Adrenal gland (tissue), 12 donors: ENCODE measurements around the gene PLXDC2. TPM values are rescaled to one million over a fixed set of nuclear protein-coding genes. Genes with fewer than 3 reads are reported as not detected.

Source experiments
- DNase-seq, 7 donors: peaks; one replicate each; pipeline ENCODE4 v3.0.0-alpha.2; 2019 to 2020
- H3K27ac ChIP-seq, 5 donors: fragments of 200-600 bp; sonication (generic) in 4 of 5; 1 replicate in 3 of 5; 2 replicates in 2 of 5; pipeline versions ENCODE4 v1.5.1 to v1.8.0; 2016 to 2020; ENCODE audit warnings: mild to moderate bottlenecking in 1 of 5
- H3K27me3 ChIP-seq: fragments of 200-600 bp; 2 replicates; pipeline ENCODE4 v1.8.0; 2021
- H3K36me3 ChIP-seq, 2 donors: fragments of 200-600 bp; replicated peaks in 1 of 2; 1 replicate in 1 of 2; 2 replicates in 1 of 2; pipeline versions ENCODE4 v1.5.1 to v1.8.0; 2018 to 2022
- H3K4me1 ChIP-seq, 2 donors: fragments of 200-600 bp; replicated peaks in 1 of 2; 1 replicate in 1 of 2; 2 replicates in 1 of 2; pipeline versions ENCODE4 v1.5.1 to v1.8.0; 2018 to 2021
- H3K4me3 ChIP-seq, 4 donors: fragments of 200-600 bp; sonication (generic) in 3 of 4; one replicate each; pipeline ENCODE4 v1.5.1; 2016 to 2018
- H3K9me3 ChIP-seq, 3 donors: fragments of 200-600 bp; sonication (generic) in 1 of 3; replicated peaks in 1 of 3; 1 replicate in 2 of 3; 2 replicates in 1 of 3; pipeline versions ENCODE4 v1.5.1 to v1.8.0; 2016 to 2021
- CTCF ChIP-seq, 6 experiments: fragments of 450-650 bp in 4 of 6; fragments of 200-600 bp in 2 of 6; sonication (generic) in 1 of 6; IDR thresholded peaks; 1 replicate in 5 of 6; 2 replicates in 1 of 6; pipeline versions ENCODE4 v1.5.1 to v1.8.0; 2016 to 2021; ENCODE audit warnings: antibody characterized with exemption in 6 of 6, mild to moderate bottlenecking in 2 of 6, moderate library complexity in 1 of 6
- POLR2A ChIP-seq, 2 donors: fragments of 450-650 bp; IDR thresholded peaks; one replicate each; pipeline ENCODE4 v1.6.1; 2017; ENCODE audit warnings: antibody characterized with exemption in 2 of 2, mild to moderate bottlenecking in 2 of 2, moderate library complexity in 1 of 2
- WGBS, 4 donors: extraction: QIAGEN DNeasy Blood & Tissue Kit in 2 of 4; methylation state at CpG; one replicate each; pipeline versions ENCODE4 v1.1.5 to v1.1.7; 2013 to 2017; 5-methylcytosine and 5-hydroxymethylcytosine counted together
- intact Hi-C, 2 donors: fragments of 100-400 bp; cut with DNase I; formaldehyde crosslinking; loops; one replicate each; pipeline versions ENCODE4 v1.14.1 to v1.15.0; 2022 to 2023
- polyA plus RNA-seq, 3 donors: library from polyadenylated mRNA; stranded (reverse); fragments of 200-250 nt in 2 of 3; fragments of 350-450 nt in 1 of 3; fragmentation: Illumina TruSeq in 1 of 3; extraction: RNeasy Lipid Tissue Mini Kit (QIAGEN cat#74804) in 1 of 3; gene quantifications; one replicate each; pipeline ENCODE4 v1.2.3, GENCODE V29; 2013 to 2014
- total RNA-seq, 9 donors: library from RNA; depleted of rRNA in 4 of 9; stranded (reverse); fragments of >200 nt in 4 of 9; fragments of 120-200 nt in 1 of 9; fragmentation: NEBNext Ultra II Directional in 1 of 9; extraction: Animal tissue kit (Norgen Biotek cat#: 25700) in 1 of 9; gene quantifications; one replicate each; pipeline versions ENCODE4 v1.1.0 to v1.2.4, GENCODE V29; 2013 to 2023
- donor health status: healthy with polysubstance abuse.
- donor health status: Bipolar disorder and iron deficiency.
- donor health status: DM: yes; HTN: yes; CAD: no.
- donor health status: DM: no; HTN: no; CAD: no.
- donor health status: DM: no; HTN: no; CAD: no.
- donor health status: DM: yes; HTN: yes; CAD: no.

Gene PLXDC2
- total and polyA plus RNA-seq, 12 donors = 12.1 to 127 (median 75.1) TPM

DNA sequence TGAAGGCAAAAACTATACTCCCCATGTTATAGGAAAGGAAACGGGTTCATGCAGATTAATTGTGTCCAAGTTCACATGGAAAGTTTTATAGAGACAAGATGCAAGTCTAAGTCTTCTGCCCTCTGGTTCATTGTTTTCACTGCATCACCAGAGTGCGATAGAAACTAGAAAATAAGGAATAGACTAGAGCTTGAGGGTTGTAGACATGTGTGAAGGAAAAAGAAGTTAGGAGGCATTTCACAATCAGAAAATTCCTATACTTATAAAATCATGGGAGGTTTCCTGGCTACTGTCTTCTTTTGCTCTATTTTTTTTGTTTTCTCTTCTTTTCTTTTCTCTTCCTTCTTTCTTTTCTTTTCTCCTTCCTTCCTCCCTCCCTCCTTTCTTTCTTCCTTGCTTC, 329.8 kb downstream of the PLXDC2 start:
- H3K27ac ChIP-seq = no peak overlapping the region
- H3K4me1 ChIP-seq = no peaks in the 10 kb centered on the region
- H3K36me3 ChIP-seq = no peaks in the 10 kb centered on the region
- no peaks in the 10 kb centered on the region for H3K9me3 ChIP-seq
- 93 to 96% (median 94%) methylated on average over 2 of the region's 2 CpGs for WGBS, 4 donors
- no peaks in the 10 kb centered on the region for H3K27me3 ChIP-seq
- intact Hi-C loops = no loop called here
- H3K4me3 ChIP-seq = no peak overlapping the region
- DNase-seq = no peak
- TF ChIP-seq CTCF (IDR thresholded peaks at IDR 0.05) = no peak
- TF ChIP-seq POLR2A (IDR thresholded peaks at IDR 0.05) = no peak

GRCh38 chr10:20147684-20148083, 331.5 kb downstream of the PLXDC2 start:
- Histone ChIP-seq H3K27me3 (no peaks in the 10 kb centered on the region), H3K36me3 (no peaks in the 10 kb centered on the region), H3K4me1 (no peaks in the 10 kb centered on the region), H3K4me3 (no peak overlapping the region), H3K9me3 (no peaks in the 10 kb centered on the region), H3K27ac (no peak overlapping the region)
- 85 to 98% (median 95%) methylated on average over 2 of the region's 2 CpGs for WGBS, 4 donors
- intact Hi-C loops = no loop called here
- no peak for TF ChIP-seq POLR2A (IDR thresholded peaks at IDR 0.05)
- no peak for TF ChIP-seq CTCF (IDR thresholded peaks at IDR 0.05)
- no peak for DNase-seq

- TF ChIP-seq POLR2A (IDR thresholded peaks at IDR 0.05) (no peak), CTCF (IDR thresholded peaks at IDR 0.05) (no peak)
- H3K9me3 ChIP-seq = peaks cover 0 to 6% (median 0%) of the 10 kb centered on the region in 3 donors
- no peaks in the 10 kb centered on the region for H3K27me3 ChIP-seq
- no peak overlapping the region for H3K27ac ChIP-seq
- H3K4me3 ChIP-seq = no peak overlapping the region
- intact Hi-C loops = no loop called here
- H3K36me3 ChIP-seq = no peaks in the 10 kb centered on the region
- DNase-seq = no peak
- WGBS, 4 donors = 82 to 95% (median 90%) methylated on average over 2 of the region's 2 CpGs
- no peaks in the 10 kb centered on the region for H3K4me1 ChIP-seq
These were observed 340.3 kb downstream of the PLXDC2 start for GRCh38 chr10:20156511-20156910.

DNA sequence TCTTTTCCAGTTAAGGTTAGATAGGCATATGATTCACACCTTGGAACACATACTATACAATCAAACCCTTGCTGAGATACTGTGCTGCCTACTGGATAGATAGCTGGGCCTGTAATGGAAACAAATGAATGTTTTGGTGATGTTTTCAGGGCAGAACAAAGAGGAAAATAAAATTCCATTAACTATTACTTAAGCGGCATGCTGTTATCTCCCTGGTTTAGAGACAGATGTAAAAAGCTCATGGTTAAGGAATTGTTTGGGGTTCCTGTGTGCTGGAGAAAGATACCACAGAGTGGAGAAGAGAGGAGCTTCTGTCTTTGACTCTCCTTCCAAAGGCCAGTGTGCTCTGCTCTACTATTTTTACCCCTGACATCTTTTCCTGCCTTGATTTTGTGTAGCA, 341.1 kb downstream of the PLXDC2 start:
- Histone ChIP-seq H3K27me3 (no peaks in the 10 kb centered on the region), H3K36me3 (no peaks in the 10 kb centered on the region), H3K4me1 (no peaks in the 10 kb centered on the region), H3K27ac (no peak overlapping the region), H3K9me3 (peaks cover 0 to 6% (median 0%) of the 10 kb centered on the region in 3 donors), H3K4me3 (no peak overlapping the region)
- 89 to 100% (median 95%) methylated on average over 1 of the region's 1 CpG for WGBS, 4 donors
- DNase-seq = no peak
- TF ChIP-seq CTCF (IDR thresholded peaks at IDR 0.05) (no peak), POLR2A (IDR thresholded peaks at IDR 0.05) (no peak)
- intact Hi-C loops = no loop called here
